Hypothalamus (tissue), 51 donors: Measurements from ENCODE around the gene RBPJ.

Source experiments
- DNase-seq, 51 donors: peaks; one replicate each; lab custom pipeline; 2025; lab: John Stamatoyannopoulos, UW

Gene RBPJ

DNA sequence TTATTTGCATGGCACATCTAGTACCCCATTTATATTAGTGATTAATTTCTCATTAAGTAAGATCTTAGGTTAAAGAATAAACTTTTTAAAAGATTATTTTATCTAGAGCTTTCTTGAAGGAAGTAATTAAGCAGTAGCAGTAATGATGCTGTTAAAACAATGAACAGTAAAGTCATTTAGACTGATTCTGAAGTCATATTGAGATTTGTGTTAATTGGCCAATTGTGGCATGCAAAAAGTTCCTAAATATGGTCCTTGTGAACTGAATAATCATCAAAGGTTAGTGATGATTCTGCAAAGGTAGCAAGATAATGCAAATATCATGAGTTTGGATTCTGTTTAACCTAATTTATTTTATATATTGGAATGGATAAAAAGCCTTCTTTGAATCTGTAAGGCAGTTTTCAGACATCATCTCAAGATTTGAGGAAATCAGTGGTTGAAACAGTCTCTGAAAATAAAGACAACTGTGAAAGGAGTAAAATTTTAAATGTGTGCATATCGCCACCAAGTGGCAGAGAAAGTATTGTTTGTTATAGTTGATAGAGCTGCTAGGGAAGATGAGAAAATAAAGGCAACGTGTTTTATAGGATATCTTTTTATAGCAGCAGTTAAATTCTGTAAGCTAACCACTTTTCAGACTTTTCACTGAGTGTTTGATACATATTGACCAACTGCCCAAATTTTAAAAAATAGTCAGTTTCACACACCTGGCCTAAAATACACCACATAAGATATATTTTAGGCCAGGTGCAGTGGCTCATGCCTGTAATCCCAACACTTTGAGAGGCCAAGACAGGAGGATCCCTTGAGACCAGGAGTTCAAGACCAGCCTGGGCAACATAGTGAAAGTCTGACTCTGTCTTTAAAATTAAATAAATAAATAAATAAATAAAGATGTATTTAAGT, 89.8 kb downstream of the RBPJ start:
- peak in 5 of 51 donors; percentile 2 to 83 (median 34) for DNase-seq

DNA sequence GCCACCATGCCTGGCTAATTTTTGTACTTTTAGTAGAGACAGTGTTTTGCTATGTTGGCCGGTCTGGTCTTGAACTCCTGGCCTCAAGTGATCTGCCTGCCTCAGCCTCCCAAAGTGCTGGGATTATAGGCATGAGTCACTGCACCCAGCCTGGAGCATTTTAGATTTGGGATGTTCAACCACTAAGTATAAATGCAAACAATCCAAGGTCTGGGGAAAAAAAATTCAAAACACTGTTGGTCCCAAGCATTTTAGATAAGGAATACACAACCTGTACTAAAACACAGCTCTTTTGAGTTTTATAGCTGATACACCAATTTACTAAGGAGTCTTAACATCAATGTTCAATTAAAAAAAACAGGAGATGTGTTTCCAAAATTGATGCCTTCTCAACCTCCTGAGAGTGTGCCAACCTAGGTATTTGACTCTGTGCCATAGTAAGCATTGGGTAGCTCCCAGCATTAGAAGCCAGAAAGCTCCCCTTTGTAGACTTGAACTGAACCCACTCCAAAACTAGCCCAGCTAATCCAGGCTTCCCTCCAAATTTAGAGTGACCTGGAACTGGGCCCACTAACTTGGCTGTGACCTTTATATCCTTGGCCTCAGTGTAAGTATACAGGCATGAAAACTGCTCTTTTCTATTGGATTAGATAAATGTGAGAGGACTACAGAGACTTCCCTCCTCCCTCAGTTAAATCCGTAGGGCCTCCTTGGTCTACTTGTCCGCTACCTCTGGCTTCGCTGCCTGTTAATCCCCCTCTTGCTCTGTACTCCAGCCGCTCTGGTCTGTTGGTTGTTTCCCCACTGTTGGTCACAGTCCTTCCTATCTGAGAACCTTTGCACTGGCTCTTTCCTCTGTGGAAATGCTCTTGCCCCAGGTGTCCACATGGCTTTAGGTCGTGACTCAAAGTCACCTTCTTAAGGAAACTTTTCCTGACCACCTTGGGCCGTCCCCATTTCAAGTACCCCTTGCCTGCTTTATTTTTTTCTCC, 91.9 kb downstream of the RBPJ start:
- DNase-seq, result peak in 16 of 51 donors; percentile 5 to 46 (median 13)

DNA sequence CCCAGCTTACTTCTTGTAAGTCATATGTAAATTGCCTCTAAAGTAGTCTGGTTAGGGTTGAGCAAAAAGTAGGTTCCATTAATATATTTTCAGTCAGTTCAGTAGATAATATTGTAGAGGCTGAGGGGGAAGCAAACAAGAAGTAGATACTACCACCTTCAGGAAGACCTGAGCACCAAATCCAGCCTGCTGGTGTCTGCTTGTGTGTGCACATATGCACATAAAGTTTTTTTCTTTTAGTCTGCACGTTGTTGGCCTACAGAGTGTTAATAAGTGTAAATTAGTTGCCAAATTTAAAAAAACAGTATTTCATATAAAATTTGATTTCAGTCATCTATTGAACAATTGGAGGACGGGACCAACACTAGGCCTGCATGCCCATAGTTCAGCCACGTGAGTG, 92.8 kb downstream of the RBPJ start:
- DNase-seq, result no peak

DNA sequence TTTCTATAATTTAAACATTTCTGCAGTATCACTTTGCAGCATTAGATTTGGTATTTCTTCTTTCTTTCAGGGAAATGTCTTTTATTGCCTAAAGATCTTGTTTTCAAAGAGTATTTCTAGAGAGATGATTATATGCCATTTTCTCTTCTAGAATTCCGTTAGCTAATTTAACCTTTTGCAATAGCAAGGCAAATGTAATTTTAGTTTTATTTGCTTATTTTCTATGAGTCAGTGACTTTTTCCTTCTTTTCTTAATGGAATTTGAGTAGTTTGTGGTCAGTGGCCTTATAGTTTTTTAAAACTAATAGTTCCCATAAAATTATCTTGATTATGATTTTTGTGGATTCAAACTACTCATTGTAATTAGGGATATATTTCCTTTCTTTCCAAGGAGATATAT, 97.3 kb downstream of the RBPJ start:
- no peak for DNase-seq

DNA sequence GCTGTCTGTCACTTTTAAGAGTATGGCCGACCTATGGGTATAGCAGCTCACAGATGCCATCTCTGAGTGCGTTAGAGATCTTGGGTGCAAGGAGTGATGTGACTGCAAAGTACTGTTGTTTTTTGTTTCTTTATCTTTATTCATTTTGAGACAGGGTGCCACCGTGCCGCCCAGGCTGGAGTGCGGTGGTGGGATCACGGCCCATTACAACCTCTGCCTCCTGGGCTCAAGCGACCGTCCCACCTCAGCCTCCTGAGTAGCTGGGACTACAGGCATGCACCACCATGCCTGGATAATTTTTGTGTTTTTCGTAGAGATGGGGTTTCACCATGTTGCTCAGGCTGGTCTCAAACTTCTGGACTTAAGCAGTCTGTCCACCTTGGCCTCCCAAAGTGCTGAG, 98.0 kb downstream of the RBPJ start:
- no peak for DNase-seq

DNA sequence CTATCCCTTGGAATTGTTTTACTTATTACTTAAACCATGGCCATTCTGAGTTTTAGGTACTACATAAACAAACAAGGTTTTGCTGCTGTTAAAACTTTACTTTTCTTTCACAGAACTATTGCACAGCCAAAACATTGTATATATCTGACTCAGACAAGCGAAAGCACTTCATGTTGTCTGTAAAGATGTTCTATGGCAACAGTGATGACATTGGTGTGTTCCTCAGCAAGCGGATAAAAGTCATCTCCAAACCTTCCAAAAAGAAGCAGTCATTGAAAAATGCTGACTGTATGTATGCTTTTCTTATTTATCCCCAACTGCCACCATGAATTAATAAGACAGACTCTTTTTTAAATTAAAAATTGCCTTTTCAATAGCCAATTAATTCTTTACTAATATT, 99.6 kb downstream of the RBPJ start:
- DNase-seq, result no peak

DNA sequence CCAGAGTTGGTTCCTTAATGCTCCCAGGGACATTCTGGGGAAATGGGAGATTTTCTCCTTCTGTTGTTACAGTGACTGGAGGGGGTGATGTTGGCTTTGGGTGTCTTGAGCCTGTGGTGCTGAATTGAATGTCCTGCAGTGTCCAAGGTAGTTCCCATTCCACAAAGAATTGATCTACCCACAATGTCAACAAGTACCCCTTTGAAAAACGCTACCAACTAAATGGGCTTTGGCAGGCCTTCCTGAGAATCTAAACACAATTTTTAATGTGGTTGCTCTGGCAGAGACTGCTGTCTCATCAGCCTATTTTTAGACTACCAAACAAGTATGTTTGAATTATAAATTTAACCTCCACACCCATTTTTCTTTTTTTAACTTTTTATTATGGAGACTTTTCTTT, 100.1 kb downstream of the RBPJ start:
- no peak for DNase-seq

DNA sequence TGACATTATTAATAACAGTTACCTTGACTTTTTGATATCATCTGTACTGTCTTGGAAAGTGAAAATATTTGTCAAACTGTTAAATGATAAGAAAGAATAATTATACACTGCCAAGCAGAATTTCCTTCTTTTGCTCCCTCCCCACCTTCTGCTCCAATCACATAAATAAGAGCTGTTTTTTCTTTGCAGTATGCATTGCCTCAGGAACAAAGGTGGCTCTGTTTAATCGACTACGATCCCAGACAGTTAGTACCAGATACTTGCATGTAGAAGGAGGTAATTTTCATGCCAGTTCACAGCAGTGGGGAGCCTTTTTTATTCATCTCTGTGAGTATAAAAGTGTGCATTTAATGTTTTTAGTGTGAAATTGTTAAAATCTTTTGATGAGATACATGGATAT, 103.3 kb downstream of the RBPJ start:
- DNase-seq, result no peak

DNA sequence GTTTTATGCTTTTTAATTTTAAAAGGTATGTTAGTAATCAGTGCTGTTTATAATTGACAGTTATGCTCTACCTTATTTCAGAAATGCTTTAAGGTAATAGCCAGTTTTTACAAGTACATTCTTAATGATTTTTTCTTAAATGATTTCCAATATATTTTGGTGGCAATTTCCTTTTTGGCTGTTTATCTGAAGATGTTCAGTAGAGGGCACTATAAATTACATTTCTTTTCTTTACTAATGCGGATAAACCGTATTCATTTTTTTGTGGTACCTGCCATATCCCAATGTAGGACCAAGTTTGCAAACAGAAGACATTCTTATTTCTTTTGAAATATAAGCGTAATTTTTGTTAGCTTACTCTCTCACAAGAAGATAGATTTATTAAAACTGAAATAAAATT, 104.0 kb downstream of the RBPJ start:
- DNase-seq, result no peak

DNA sequence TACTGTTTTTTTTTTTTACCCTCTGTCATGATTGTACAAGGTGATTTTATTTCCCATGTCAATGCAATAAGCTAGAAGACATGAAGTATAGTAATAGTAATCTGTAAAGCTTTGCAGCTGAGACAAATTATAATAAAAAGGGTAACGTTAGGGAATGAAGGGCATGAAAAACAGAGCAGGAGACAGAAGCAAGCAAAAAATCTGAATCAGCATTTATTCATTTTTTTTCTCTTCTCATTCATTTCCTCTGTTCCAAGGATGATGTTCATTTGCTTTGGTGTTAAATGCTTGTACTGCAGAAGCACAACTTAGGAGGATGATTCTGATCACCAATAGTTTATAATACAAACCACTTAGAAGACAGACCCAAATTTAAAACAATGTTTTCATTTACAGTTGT, 105.1 kb downstream of the RBPJ start:
- DNase-seq, result no peak

DNA sequence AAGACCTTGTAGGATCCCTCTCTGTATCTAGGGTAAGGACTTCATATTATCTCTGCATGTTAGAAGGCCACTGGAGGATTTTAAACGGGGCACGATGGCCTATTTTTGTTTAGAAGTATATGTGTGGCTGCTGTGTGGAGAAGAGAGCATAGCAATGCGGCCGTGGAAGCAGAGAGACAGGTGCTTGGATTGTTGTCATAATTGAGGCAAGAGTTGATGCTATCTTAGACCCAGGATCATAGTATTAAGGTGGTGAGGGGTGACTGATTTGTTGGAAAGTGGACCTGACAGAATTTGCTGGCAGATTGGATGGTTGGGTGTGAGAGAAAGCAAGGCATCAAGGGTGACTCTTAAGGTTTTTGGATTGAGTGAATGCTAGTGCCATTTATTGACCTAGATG, 106.1 kb downstream of the RBPJ start:
- DNase-seq, result no peak

DNA sequence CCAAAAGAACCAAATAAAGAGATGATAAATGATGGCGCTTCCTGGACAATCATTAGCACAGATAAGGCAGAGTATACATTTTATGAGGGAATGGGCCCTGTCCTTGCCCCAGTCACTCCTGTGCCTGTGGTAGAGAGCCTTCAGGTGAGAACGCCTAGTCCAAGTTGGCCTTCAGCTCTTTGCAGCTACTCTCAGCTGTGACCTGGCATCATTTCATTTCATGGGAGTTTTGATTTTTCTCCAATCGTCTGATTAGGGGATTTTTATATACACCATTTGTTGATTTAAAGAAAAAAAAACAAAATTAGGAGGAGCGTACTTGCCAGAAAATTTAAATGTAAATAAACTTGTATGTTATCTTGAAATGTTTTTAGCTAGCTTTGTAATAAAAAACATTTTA, 109.1 kb downstream of the RBPJ start:
- no peak for DNase-seq

DNA sequence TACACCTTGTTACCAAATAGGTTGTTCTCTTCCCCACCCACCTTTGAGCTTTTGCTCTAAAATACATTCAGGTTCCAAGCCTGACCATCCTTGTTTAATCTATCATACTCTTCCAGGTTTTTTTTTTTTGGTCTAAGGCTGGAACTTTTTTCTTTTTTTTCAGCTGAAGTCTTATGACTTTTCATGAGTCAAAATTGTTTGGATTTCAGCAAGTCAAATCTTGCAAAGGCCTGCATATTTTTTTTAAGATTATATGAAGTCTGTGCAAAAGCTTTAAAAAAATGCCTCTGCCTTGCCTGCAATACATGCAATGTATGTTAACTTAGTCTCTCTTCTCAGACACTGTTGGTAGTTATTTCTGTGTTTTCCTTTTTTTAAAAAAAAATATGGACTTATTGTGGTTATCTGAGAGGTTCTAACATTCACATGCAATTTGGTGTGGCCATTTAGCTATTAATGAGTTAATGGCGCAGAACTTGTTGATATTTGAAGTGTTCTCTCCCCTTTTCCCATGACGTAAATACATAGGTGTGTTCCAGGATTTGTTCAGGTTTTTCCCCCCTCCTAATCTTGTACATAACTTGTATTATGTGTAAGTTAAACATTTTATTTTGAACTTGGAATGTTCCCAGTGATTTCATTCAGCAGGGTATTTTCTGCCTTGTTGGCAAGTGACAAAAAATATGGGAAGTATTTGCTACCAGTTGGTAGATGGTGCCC, 110.8 kb downstream of the RBPJ start:
- DNase-seq, result no peak

DNA sequence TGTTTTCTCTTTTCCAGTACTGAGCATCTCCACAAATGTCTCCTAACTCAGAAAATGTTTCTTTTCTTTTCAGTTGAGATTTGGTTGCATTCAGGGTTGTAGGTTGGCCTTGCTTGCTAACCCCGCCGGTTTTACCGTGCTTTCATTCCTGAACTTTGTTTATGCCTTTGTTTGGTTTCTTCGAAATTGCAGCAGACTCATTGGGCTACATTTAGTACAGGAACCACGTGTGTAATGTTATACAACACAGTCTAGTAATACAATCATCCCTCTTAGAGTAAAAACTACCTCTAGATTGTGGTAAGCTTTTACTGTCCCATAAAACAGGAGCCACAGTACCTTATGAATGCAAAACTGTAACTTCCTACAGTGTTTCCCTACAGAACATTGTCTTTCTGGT, 111.6 kb downstream of the RBPJ start:
- no peak for DNase-seq

DNA sequence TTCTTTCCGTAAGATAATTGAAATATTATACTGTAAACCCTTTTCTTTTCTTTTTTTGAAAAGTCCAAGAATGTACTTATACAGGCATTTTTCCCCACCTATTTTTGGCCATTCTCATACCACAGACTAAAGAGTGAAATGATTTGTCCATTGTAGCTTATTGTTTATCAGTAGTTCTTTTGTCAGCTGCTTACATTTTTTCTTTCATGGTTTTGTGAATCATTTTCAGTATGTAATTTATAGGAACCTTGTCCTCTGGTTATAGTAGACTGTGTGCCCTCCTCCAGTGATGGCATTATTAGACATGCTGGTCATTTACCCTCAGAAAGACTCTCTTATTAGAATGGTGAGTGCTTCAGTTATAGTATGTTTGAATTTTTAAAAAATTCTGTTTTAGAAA, 112.7 kb downstream of the RBPJ start:
- no peak for DNase-seq

DNA sequence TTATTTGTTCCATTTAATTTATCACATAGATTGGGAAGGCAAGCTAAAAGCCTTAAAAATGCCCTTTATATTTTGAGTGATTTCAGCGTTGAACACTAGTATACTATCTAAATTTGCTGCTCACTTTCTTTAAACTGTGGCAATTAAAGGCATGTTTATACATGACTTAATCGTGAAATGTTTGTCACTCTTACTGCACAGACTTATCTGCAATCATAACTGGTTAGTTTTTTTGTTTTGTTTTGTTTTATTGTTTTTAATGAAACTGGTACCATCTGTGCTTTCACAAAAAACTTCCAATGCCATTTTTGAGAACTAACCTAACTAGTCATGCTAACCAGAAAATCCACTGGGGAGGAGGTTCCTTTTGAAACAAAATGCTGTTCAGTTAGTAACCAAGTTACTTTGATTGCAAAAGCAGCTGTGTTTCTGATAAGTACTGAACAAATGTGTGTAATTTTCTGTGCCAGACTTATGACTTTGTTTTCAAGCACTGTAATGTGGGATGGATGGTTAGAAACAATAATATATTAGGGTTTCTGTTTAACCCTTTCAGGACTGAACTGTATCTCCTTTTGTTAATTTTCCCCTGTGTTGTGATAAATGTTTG, 113.3 kb downstream of the RBPJ start:
- no peak for DNase-seq

DNA sequence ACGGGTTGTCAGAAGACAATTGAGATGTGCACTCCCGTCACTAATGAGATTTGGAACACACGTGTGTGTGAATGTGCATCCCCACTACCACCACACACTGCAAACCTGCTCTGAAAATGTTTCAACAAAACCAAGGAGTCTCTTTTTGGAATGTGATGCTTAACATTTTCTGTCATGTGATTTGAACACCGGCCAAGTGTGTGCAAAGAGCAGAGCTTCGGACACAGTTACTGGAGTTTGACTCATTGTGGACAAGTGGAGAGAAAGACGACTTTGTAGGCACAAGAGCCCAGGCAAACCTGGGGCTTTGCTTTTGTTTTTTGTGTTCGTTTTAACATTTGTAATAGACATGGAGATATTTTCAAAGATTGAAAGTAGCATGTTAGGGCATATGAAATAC, 120.3 kb downstream of the RBPJ start:
- DNase-seq, result no peak

DNA sequence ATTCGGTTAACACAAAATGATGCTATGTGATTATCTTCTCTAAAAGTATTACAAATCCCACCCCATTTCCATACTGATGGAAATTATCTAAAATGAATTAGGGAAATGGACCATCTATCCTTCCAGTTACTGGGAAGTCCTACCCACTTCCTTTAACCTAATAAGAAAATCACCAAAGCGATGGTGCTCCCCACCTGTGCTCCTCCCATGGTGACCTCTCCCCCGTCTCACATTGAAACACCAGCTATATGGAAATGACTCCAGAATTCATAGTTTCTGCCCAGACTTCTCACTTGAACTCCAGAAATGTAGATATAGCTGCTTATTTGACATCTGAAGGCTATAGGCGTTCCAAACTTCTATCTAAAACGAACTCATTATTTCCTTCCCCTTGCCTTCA, 121.0 kb downstream of the RBPJ start:
- DNase-seq, result no peak

DNA sequence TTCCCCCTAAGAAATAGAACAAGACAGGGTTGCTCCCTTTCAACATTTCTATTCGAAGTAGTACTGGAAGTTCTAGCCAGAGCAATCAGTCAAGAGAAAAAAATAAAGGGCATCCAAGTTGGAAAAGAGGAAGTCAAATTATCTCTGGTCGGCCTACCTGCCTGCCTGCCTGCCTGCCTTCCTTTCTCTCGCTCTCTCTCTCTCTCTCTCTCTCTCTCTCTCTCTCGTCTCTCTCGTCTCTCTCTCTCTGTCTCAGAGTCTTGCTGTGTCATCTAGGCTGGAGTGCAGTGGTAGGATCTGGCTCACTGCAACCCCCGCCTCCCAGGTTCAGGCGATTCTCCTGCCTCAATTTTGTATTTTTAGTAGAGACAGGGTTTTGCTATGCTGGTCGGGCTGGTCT, 126.6 kb downstream of the RBPJ start:
- DNase-seq, result no peak

DNA sequence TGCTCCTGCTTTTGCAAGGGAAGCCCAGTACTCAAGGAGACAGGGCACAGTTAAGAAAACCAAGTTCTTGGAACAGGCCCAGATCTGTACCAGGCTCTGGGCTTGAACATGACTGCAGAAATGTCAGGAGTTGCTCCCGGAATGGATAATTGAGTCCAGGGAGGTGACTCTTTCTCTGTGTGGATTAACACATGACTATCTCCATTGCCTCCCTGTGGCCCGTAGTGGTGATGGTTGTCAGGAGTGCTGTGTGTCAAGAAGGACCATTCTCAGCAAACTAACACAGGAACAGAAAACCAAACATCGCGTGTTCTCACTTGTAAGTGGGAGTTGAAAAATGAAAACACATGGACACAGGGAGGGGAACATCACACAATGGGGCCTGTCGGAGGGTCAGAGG, 129.6 kb downstream of the RBPJ start:
- no peak for DNase-seq

DNA sequence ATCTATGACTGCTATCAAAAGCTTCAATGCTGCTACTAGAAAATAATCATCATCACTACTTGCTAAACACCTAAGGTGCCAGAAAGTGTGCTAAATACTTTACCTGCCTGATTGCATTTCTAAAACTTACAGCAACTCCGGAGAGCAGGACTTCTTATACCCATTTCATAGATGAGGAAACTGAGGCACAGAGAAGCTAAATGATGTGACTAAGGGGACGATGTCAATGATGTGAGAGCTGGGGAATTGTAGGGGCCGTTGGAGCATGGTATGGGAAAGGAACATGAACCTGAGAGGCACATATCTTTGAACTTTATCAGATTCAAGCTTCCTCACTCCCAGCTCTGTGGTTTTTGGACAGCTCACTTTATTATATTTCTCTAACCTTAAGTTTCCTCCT, 130.8 kb downstream of the RBPJ start:
- DNase-seq, result no peak
